Gastroesophageal sphincter (tissue), 3 donors: ENCODE data around the gene NR2F2.

Source experiments
- POLR2A ChIP-seq, 2 donors: fragments of 450-650 bp; IDR thresholded peaks; one replicate each; pipeline ENCODE4 v1.6.1; 2017; ENCODE audit warnings: antibody characterized with exemption in 2 of 2, mild to moderate bottlenecking in 2 of 2, moderate library complexity in 1 of 2
- TF ChIP-seq, protein P1 (sequence below), 4 experiments: fragments of 200-600 bp in 2 of 4; fragments of 450-650 bp in 2 of 4; sonication (generic) in 1 of 4; IDR thresholded peaks; one replicate each; pipeline ENCODE4 v1.5.1; 2017 to 2019; ENCODE audit warnings: antibody characterized with exemption in 4 of 4, mild to moderate bottlenecking in 2 of 4, moderate library complexity in 2 of 4

DNA sequence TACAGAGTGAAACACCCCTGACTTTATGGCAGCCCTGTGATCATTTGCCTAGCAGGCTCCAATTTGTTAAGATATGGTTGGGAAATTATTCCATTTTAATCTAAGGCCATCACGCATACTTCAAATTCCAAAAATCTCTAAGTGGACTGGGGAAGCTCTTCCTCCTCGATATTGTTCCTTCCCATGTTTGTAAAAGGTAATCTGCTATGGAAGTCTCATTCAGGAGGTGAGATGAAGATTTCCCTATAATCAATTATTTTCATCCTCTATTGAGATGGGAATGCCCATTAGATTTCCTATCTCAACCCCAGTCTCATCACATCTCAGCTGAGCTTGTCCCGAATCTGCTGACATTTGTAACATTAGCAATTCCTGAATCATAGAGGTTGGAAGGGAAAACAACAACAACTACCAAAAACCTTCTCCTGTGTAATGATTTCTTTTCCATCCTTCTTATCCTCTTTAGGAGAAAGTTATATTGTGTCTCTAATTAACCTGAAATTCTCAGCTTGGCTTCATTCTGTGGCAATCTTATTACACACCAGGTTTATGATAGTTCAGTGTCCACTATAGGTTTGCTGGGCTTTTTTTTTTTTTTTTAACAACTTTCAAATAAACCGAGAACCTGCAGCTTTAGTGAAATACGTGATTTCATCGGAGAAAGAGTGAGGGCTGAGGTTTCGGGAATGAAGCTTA lies 2.2 kb upstream of the NR2F2 start:
- TF ChIP-seq POLR2A (IDR thresholded peaks at IDR 0.05) = no peak
- TF ChIP-seq, protein P1, sequence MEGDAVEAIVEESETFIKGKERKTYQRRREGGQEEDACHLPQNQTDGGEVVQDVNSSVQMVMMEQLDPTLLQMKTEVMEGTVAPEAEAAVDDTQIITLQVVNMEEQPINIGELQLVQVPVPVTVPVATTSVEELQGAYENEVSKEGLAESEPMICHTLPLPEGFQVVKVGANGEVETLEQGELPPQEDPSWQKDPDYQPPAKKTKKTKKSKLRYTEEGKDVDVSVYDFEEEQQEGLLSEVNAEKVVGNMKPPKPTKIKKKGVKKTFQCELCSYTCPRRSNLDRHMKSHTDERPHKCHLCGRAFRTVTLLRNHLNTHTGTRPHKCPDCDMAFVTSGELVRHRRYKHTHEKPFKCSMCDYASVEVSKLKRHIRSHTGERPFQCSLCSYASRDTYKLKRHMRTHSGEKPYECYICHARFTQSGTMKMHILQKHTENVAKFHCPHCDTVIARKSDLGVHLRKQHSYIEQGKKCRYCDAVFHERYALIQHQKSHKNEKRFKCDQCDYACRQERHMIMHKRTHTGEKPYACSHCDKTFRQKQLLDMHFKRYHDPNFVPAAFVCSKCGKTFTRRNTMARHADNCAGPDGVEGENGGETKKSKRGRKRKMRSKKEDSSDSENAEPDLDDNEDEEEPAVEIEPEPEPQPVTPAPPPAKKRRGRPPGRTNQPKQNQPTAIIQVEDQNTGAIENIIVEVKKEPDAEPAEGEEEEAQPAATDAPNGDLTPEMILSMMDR (IDR thresholded peaks at IDR 0.05) = no peak
